GM12878 (cell line): Measurements from ENCODE around the gene ZCCHC8. TPM values are rescaled to one million over a fixed set of nuclear protein-coding genes. Genes with fewer than 3 reads are reported as not detected.
A peak's percentile ranks its signal among the peaks of the same experiment; 100 is the strongest.

Source experiments
- ATAC-seq: fragments of 200-7000 bp; cut with Tn5 transposase; 3 replicates; pipeline ENCODE4 v1.9.1; 2020; ENCODE audit warnings: mild to moderate bottlenecking, moderate library complexity
- BruUV-seq: library from RNA; stranded (reverse); fragments of 400-500 nt; replicated peaks from 2 replicates; lab custom pipeline; 2021; lab: Mats Ljungman, UMichigan
- CTCF ChIA-PET: fragments of 300-600 bp; sonication (Branson Sonifier 250); formaldehyde crosslinking; extraction: SDS; loops from one replicate; lab custom pipeline; 2021; ENCODE audit warnings: inconsistent platforms; lab: Yijun Ruan, JAX
- POLR2A ChIA-PET: fragments of 350-600 bp; formaldehyde crosslinking; extraction: SDS; loops from one replicate; lab custom pipeline; 2021; ENCODE audit warnings: inconsistent platforms; lab: Charles Lee
- RAD21 ChIA-PET: fragments of 300-600 bp; sonication (Branson Sonifier 250); formaldehyde crosslinking; loops from one replicate; lab custom pipeline; 2023; ENCODE audit warnings: antibody characterized with exemption; ENCODE audit not compliant: unreplicated experiment; lab: Charles Lee
- SMC1A ChIA-PET: fragments of 300-600 bp; sonication (Branson Sonifier 250); formaldehyde crosslinking; loops from one replicate; lab custom pipeline; 2023; ENCODE audit not compliant: unreplicated experiment, uncharacterized antibody; lab: Charles Lee
- DNase-seq: peaks from one replicate; pipeline ENCODE4 v3.0.0-alpha.2; 2011; ENCODE audit warnings: low read depth, low spot score
- FAIRE-seq: peaks from 3 replicates; lab custom pipeline; 2011; peaks lifted over from hg19 to GRCh38; lab: Jason Lieb, UNC
- H2AFZ ChIP-seq: 2 replicates; pipeline ENCODE4 v1.6.0; 2011; ENCODE audit warnings: low read depth, low read length, control low read depth; ENCODE audit not compliant: control insufficient read depth
- H3K27ac ChIP-seq: 2 replicates; pipeline ENCODE4 v1.5.1; 2011; ENCODE audit warnings: control low read depth; ENCODE audit not compliant: control insufficient read depth, insufficient read depth
- H3K27me3 ChIP-seq, 2 experiments: replicated peaks in 1 of 2; 2 replicates each; pipeline versions ENCODE4 v1.6.0 to v1.6.1; 2011; ENCODE audit warnings: low read length in 1 of 2; ENCODE audit not compliant: control insufficient read depth in 2 of 2, insufficient read depth in 2 of 2
- H3K36me3 ChIP-seq, 2 experiments: 2 replicates each; pipeline ENCODE4 v1.5.1; 2011; ENCODE audit warnings: low read length in 1 of 2; ENCODE audit not compliant: control insufficient read depth in 2 of 2, insufficient read depth in 2 of 2
- H3K4me1 ChIP-seq: 2 replicates; pipeline ENCODE4 v1.6.1; 2011; ENCODE audit warnings: mild to moderate bottlenecking, low read length, moderate library complexity, mixed read lengths; ENCODE audit not compliant: control insufficient read depth, insufficient read depth
- H3K4me2 ChIP-seq: 2 replicates; pipeline ENCODE4 v1.6.0; 2011; ENCODE audit warnings: control low read depth; ENCODE audit not compliant: control insufficient read depth, insufficient read depth
- H3K4me3 ChIP-seq: fragments of 200-600 bp; sonication (generic); 2 replicates; pipeline ENCODE4 v1.5.1; 2016
- H3K79me2 ChIP-seq: 2 replicates; pipeline ENCODE4 v1.6.0; 2011; ENCODE audit warnings: low read length; ENCODE audit not compliant: control insufficient read depth, insufficient read depth
- H3K9ac ChIP-seq: 2 replicates; pipeline ENCODE4 v1.8.0; 2011; ENCODE audit warnings: low read length, control low read depth, mixed read lengths; ENCODE audit not compliant: control insufficient read depth, insufficient read depth
- H3K9me3 ChIP-seq: replicated peaks from 3 replicates; pipeline ENCODE4 v1.5.1; 2011; ENCODE audit warnings: mild to moderate bottlenecking, low read length; ENCODE audit not compliant: control insufficient read depth, insufficient read depth
- H4K20me1 ChIP-seq: 2 replicates; pipeline ENCODE4 v1.6.0; 2011; ENCODE audit not compliant: control insufficient read depth, insufficient read depth
- ASH2L ChIP-seq: fragments of 300-600, 200-600 bp; sonication (generic); IDR thresholded peaks from 2 replicates; pipeline ENCODE4 v1.6.1; 2017; ENCODE audit warnings: low read depth, mild to moderate bottlenecking, borderline replicate concordance
- BACH1 ChIP-seq: fragments of 450-650 bp; IDR thresholded peaks from 2 replicates; pipeline ENCODE4 v1.6.1; 2017; ENCODE audit warnings: mild to moderate bottlenecking, borderline replicate concordance
- CREM ChIP-seq: IDR thresholded peaks from 2 replicates; pipeline ENCODE4 v1.6.1; 2014; ENCODE audit warnings: antibody characterized with exemption, low read depth
- DPF2 ChIP-seq: fragments of 450-650 bp; IDR thresholded peaks from 2 replicates; pipeline ENCODE4 v1.6.1; 2017; ENCODE audit warnings: mild to moderate bottlenecking
- GATAD2B ChIP-seq: fragments of 450-650 bp; conservative IDR thresholded peaks from 2 replicates; pipeline ENCODE4 v1.6.1; 2017; ENCODE audit warnings: low read depth, mild to moderate bottlenecking, moderate library complexity
- HDAC2 ChIP-seq: fragments of 200-600 bp; sonication (generic); IDR thresholded peaks from 2 replicates; pipeline ENCODE4 v1.6.1; 2017
- JUND ChIP-seq: IDR thresholded peaks from 2 replicates; pipeline ENCODE4 v1.6.1; 2012; ENCODE audit warnings: low read depth, mild to moderate bottlenecking, low read length, improper control_type of control experiment, moderate library complexity
- LARP7 ChIP-seq: fragments of 450-650 bp; IDR thresholded peaks from 2 replicates; pipeline ENCODE4 v1.6.1; 2017; ENCODE audit warnings: mild to moderate bottlenecking
- MEF2B ChIP-seq: fragments of 450-650 bp; IDR thresholded peaks from 2 replicates; pipeline ENCODE4 v1.6.1; 2018; ENCODE audit warnings: mild to moderate bottlenecking, moderate library complexity; ENCODE audit not compliant: partially characterized antibody, poor library complexity, severe bottlenecking
- NR2C1 ChIP-seq: fragments of 450-650 bp; IDR thresholded peaks from 2 replicates; pipeline ENCODE4 v1.6.1; 2017; ENCODE audit warnings: antibody characterized with exemption, mild to moderate bottlenecking, moderate library complexity
- NR2F1 ChIP-seq: fragments of 450-650 bp; conservative IDR thresholded peaks from 2 replicates; pipeline ENCODE4 v1.6.1; 2017; ENCODE audit warnings: mild to moderate bottlenecking
- RAD21 ChIP-seq: IDR thresholded peaks from 2 replicates; pipeline ENCODE4 v1.6.1; 2011; ENCODE audit warnings: mild to moderate bottlenecking, low read depth, low read length, moderate library complexity; ENCODE audit not compliant: insufficient read depth
- RBBP5 ChIP-seq: fragments of 200-600 bp; sonication (generic); conservative IDR thresholded peaks from 2 replicates; pipeline ENCODE4 v1.6.1; 2016
- SMARCA5 ChIP-seq: fragments of 450-650 bp; IDR thresholded peaks from 2 replicates; pipeline ENCODE4 v1.6.1; 2017; ENCODE audit warnings: mild to moderate bottlenecking
- SMC3 ChIP-seq: IDR thresholded peaks from 2 replicates; pipeline ENCODE4 v1.6.1; 2011; ENCODE audit warnings: low read length, improper control_type of control experiment, borderline replicate concordance
- SP1 ChIP-seq: IDR thresholded peaks from one replicate; pipeline ENCODE4 v1.6.1; 2011; ENCODE audit warnings: low read depth, low read length
- SPI1 ChIP-seq: IDR thresholded peaks from 2 replicates; pipeline ENCODE4 v1.6.1; 2011; ENCODE audit warnings: low read depth, mild to moderate bottlenecking, low read length, moderate library complexity, borderline replicate concordance; ENCODE audit not compliant: insufficient read depth
- YY1 ChIP-seq: IDR thresholded peaks from 2 replicates; pipeline ENCODE4 v1.6.1; 2011; ENCODE audit warnings: low read depth, mild to moderate bottlenecking, low read length
- WGBS: methylation state at CpG from one replicate; pipeline ENCODE4 v1.1.6; 2016; ENCODE audit warnings: low lambda C conversion rate; ENCODE audit not compliant: insufficient replicate concordance, insufficient coverage; ENCODE audit errors: missing lambda C conversion rate; 5-methylcytosine and 5-hydroxymethylcytosine counted together
- in situ Hi-C: fragments of 300-500 bp; cut with MboI; formaldehyde crosslinking; loops from 9 replicates; pipeline ENCODE4 v1.14.3; 2018; ENCODE audit warnings: mixed read lengths
- intact Hi-C: fragments of 100-400 bp; cut with micrococcal nuclease; formaldehyde crosslinking; loops from one replicate; pipeline ENCODE4 v1.14.2; 2022; ENCODE audit not compliant: unreplicated experiment
- polyA plus RNA-seq, 11 experiments: library from polyadenylated mRNA; depleted of rRNA in 4 of 11; unstranded in 6 of 11; stranded (reverse) in 5 of 11; fragments of >200 nt; fragmentation: Nextera tagmentation in 4 of 11; fragmentation: Illumina TruSeq in 1 of 11; extraction: Ambion mirVana in 4 of 11; extraction: Trizol in 1 of 11; gene quantifications; 1 replicate in 1 of 11; 2 replicates in 10 of 11; pipeline versions ENCODE4 v1.2.1 to v1.2.3, GENCODE V29; 2011 to 2016; ENCODE audit warnings: inconsistent platforms in 2 of 11, missing spikeins in 2 of 11, low read depth in 1 of 11
- total RNA-seq, 4 experiments: library from RNA; depleted of rRNA in 3 of 4; stranded (reverse); fragments of >200 nt in 3 of 4; fragmentation: Illumina TruSeq in 1 of 4; extraction: Trizol in 1 of 4; gene quantifications; 2 replicates each; pipeline versions ENCODE4 v1.2.1 to v1.2.3, GENCODE V29; 2013 to 2021
- TF ChIP-seq, protein P1 (sequence below): fragments of 450-650 bp; conservative IDR thresholded peaks from 2 replicates; pipeline ENCODE4 v1.6.1; 2017; ENCODE audit warnings: mild to moderate bottlenecking, moderate library complexity
- TF ChIP-seq, protein P2 (sequence below): IDR thresholded peaks from 2 replicates; pipeline ENCODE4 v1.6.1; 2012; ENCODE audit warnings: low read depth, low read length, improper control_type of control experiment
- TF ChIP-seq, protein P3 (sequence below): IDR thresholded peaks from 2 replicates; pipeline ENCODE4 v1.6.1; 2012; ENCODE audit warnings: low read length, inconsistent platforms

The ZCCHC8 gene
- total and polyA plus RNA-seq, 10 of the 15 experiments (the other 5 are each of a cell fraction or from before 2014, with no cell fraction given) = 8.8 to 34.8 (median 21.7) TPM

DNA sequence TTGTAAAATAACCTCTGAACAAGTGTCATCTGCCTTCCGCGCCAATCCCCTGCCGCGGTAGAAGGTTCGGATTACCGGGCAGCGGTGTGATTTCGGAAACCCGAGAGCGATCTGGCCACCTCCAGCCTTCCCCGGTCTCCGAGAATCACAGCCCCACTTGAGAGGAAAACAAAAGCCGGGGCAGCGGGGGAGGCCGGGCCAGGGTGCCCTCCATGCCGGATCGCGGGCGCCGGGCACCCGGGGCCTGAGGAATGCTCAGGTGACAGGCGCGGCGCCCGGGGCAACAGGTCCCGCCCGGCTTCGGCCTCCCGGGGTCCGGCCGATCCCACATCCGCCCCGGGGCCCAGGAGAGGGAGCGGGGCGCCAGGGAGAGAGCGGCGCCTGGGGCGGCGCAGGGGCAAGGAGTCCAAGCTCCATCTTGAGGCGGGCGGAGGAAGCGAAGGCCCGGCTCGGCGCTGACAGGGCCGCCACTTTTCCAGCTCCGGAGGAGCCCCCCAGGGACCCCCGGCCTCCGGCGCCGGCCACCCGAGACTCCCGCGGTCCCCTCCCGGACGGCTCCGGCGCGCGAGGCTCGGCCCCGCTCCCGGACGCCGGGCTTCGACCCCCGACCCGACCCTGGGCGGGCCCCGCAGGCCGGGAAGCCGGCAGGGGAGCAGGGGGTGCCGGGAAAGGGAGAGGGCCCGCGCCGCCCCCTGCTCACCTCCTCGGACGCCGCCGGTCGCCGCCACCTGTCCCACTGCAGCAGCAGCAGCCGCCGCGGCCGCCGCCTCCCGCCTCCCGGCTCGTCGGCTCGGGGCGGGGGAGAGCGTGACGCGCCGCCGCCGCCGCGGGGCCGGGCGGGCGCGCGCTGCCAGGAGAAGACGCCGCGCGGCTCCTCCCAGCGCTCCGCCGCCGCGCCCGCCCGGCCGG, 78.7 kb downstream of the ZCCHC8 start, which contains the start of gene CLIP1:
TSS of gene CLIP1 (minus strand) at position 849 of the 909 bp plus-strand sequence. CDS start 42,217 bp downstream, outside the sequence.
- Histone ChIP-seq H3K27ac (peak within 1 kb of the TSS; percentile 88), H2AFZ (peak within 1 kb of the TSS; percentile 85), H3K4me3 (peak within 1 kb of the TSS; percentile 87), H3K36me3 (no peaks in the 10 kb centered on the region), H3K9ac (peak within 1 kb of the TSS; percentile 95), H3K9me3 (no peaks in the 10 kb centered on the region), H3K4me2 (peak within 1 kb of the TSS; percentile 99), H3K79me2 (peaks cover 40% of the 10 kb centered on the region), H4K20me1 (no peaks in the 10 kb centered on the region), H3K27me3 (no peaks in the 10 kb centered on the region), H3K4me1 (peaks cover 25% of the 10 kb centered on the region)
- CTCF ChIA-PET = interaction anchor here (0.7 to 8.3 kb wide), 5 partner anchors 10 to 50 kb away, joined by 4 to 100 read pairs (median 10); no protein-coding TSS in a partner anchor
- SMC1A ChIA-PET = interaction anchor here (1.1 to 9.4 kb wide), 4 partner anchors 19 to 51 kb away, joined by 3 to 48 read pairs (median 16); no protein-coding TSS in a partner anchor
- RAD21 ChIA-PET = interaction anchor here (0.6 to 2.9 kb wide), 7 partner anchors 9 to 510 kb away, joined by 3 to 25 read pairs (median 6); partner anchors contain the start of gene ZCCHC8
- ATAC-seq = peak; percentile 84
- BruUV-seq = no TSS peak
- intact Hi-C loops = no loop called here
- POLR2A ChIA-PET = interaction anchor here (0.6 to 1.4 kb wide), 3 partner anchors 77 to 108 kb away, joined by 3 to 4 read pairs (median 4); partner anchors contain the start of genes KNTC1 and RSRC2
- no peak for DNase-seq
- in situ Hi-C loops = no loop called here
- no peak for FAIRE-seq
- under 1% methylated on average over 59 of the region's 118 CpGs for WGBS
- TF ChIP-seq RAD21 = peak; percentile 50
- TF ChIP-seq SMARCA5 = 0 out of 2 replicates have a peak, but pooled peaks have one; percentile 78
- TF ChIP-seq SP1 = no peak
- TF ChIP-seq DPF2 = peak; percentile 84
- TF ChIP-seq ASH2L = peak; percentile 88; the same call in 1 of the 2 replicates
- peak; percentile 33 for TF ChIP-seq MEF2B
- TF ChIP-seq, protein P1, sequence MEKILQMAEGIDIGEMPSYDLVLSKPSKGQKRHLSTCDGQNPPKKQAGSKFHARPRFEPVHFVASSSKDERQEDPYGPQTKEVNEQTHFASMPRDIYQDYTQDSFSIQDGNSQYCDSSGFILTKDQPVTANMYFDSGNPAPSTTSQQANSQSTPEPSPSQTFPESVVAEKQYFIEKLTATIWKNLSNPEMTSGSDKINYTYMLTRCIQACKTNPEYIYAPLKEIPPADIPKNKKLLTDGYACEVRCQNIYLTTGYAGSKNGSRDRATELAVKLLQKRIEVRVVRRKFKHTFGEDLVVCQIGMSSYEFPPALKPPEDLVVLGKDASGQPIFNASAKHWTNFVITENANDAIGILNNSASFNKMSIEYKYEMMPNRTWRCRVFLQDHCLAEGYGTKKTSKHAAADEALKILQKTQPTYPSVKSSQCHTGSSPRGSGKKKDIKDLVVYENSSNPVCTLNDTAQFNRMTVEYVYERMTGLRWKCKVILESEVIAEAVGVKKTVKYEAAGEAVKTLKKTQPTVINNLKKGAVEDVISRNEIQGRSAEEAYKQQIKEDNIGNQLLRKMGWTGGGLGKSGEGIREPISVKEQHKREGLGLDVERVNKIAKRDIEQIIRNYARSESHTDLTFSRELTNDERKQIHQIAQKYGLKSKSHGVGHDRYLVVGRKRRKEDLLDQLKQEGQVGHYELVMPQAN = peak; percentile 79
- peak; percentile 75 for TF ChIP-seq YY1
- TF ChIP-seq NR2C1 = peak; percentile 56
- no peak for TF ChIP-seq HDAC2
- TF ChIP-seq BACH1 = peak; percentile 55; the same call in 1 of the 2 replicates
- no peak for TF ChIP-seq JUND
- TF ChIP-seq, protein P2, sequence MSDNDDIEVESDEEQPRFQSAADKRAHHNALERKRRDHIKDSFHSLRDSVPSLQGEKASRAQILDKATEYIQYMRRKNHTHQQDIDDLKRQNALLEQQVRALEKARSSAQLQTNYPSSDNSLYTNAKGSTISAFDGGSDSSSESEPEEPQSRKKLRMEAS = 0 out of 2 replicates have a peak, but pooled peaks have one; percentile 13
- TF ChIP-seq SMC3 = peak; percentile 32; the same call in 1 of the 2 replicates
- TF ChIP-seq CREM = 0 out of 2 replicates have a peak, but pooled peaks have one; percentile 3
- peak; percentile 84; the same call in 1 of the 2 replicates for TF ChIP-seq LARP7
- 0 out of 2 replicates have a peak, but pooled peaks have one; percentile 40 for TF ChIP-seq RBBP5
- TF ChIP-seq GATAD2B = peak; percentile 98
- TF ChIP-seq, protein P3, sequence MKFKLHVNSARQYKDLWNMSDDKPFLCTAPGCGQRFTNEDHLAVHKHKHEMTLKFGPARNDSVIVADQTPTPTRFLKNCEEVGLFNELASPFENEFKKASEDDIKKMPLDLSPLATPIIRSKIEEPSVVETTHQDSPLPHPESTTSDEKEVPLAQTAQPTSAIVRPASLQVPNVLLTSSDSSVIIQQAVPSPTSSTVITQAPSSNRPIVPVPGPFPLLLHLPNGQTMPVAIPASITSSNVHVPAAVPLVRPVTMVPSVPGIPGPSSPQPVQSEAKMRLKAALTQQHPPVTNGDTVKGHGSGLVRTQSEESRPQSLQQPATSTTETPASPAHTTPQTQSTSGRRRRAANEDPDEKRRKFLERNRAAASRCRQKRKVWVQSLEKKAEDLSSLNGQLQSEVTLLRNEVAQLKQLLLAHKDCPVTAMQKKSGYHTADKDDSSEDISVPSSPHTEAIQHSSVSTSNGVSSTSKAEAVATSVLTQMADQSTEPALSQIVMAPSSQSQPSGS = no peak
- TF ChIP-seq SPI1 = no peak
- TF ChIP-seq NR2F1 = peak; percentile 89
